WTC11 (cell line): ENCODE data around the gene ETS2.

Source experiments
- CREB1 ChIP-seq: sonication (generic); formaldehyde crosslinking; IDR thresholded peaks from 2 replicates; pipeline ENCODE4 v1.8.0; 2023; ENCODE audit warnings: mild to moderate bottlenecking, missing genetic modification reagents
- ELF4 ChIP-seq: sonication (generic); formaldehyde crosslinking; IDR thresholded peaks from 2 replicates; pipeline ENCODE4 v1.8.1; 2022; ENCODE audit warnings: low read depth, mild to moderate bottlenecking, moderate library complexity, missing genetic modification reagents
- FOXP1 ChIP-seq: sonication (generic); formaldehyde crosslinking; IDR thresholded peaks from 2 replicates; pipeline ENCODE4 v1.8.0; 2022; ENCODE audit warnings: missing genetic modification reagents, mild to moderate bottlenecking, moderate library complexity, borderline replicate concordance
- MYBL2 ChIP-seq: sonication (generic); formaldehyde crosslinking; IDR thresholded peaks from 2 replicates; pipeline ENCODE4 v1.8.1; 2023; ENCODE audit warnings: mild to moderate bottlenecking, moderate library complexity, missing genetic modification reagents
- NR2C2 ChIP-seq: sonication (generic); formaldehyde crosslinking; IDR thresholded peaks from 2 replicates; pipeline ENCODE4 v1.8.0; 2022; ENCODE audit warnings: mild to moderate bottlenecking, missing genetic modification reagents
- TF ChIP-seq, protein P1 (sequence below): sonication (generic); formaldehyde crosslinking; IDR thresholded peaks from 2 replicates; pipeline ENCODE4 v1.8.1; 2022; ENCODE audit warnings: low read depth, mild to moderate bottlenecking, moderate library complexity, missing genetic modification reagents, borderline replicate concordance
- TF ChIP-seq, protein P2 (sequence below): fragments of 200-600 bp; IDR thresholded peaks from 2 replicates; pipeline ENCODE4 v1.8.0; 2022; ENCODE audit warnings: antibody characterized with exemption
- TF ChIP-seq, protein P3 (sequence below): sonication (generic); formaldehyde crosslinking; IDR thresholded peaks from 2 replicates; pipeline ENCODE4 v1.8.0; 2022; ENCODE audit warnings: mild to moderate bottlenecking, missing genetic modification reagents
- TF ChIP-seq, protein P4 (sequence below): sonication (generic); formaldehyde crosslinking; IDR thresholded peaks from 2 replicates; pipeline ENCODE4 v1.8.0; 2022; ENCODE audit warnings: mild to moderate bottlenecking, missing genetic modification reagents

DNA sequence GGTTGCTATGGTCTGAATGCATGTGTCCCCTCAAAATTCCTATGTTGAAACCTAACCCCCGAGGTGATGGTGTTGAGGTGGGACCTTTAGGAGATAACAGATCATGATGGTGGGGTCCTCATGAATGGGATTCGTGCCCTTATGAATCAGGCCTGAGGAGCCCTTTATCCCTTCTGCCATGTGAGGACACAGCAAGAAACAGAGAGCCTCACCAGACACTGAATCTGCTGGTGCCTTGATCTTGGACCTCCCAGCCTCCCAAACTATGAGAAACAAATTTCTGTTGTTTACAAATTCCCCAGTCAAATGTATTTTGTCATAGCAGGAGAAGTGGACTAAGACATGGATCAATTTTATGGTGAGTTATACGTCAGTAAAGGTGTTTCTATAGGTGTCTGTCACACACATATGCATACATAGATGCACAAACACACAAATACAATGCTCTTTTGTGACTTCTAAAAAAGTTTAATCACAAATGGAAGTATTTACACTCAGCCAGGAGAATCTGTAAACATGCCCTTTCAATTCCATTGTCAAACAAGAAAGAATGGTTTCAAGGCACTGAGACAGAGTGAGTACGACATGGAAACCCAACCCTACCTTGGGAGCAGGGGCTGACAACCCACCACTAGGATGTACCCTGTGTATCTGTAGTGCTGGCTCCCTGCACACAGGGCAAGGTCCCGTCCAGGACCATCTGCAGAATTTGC is 5.5 kb upstream of the ETS2 start:
- TF ChIP-seq, protein P1, sequence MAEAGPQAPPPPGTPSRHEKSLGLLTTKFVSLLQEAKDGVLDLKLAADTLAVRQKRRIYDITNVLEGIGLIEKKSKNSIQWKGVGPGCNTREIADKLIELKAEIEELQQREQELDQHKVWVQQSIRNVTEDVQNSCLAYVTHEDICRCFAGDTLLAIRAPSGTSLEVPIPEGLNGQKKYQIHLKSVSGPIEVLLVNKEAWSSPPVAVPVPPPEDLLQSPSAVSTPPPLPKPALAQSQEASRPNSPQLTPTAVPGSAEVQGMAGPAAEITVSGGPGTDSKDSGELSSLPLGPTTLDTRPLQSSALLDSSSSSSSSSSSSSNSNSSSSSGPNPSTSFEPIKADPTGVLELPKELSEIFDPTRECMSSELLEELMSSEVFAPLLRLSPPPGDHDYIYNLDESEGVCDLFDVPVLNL (CRISPR knock-in tag) = no peak
- TF ChIP-seq ELF4 (CRISPR knock-in tag) = no peak
- TF ChIP-seq CREB1 (CRISPR knock-in tag) = no peak
- TF ChIP-seq, protein P2, sequence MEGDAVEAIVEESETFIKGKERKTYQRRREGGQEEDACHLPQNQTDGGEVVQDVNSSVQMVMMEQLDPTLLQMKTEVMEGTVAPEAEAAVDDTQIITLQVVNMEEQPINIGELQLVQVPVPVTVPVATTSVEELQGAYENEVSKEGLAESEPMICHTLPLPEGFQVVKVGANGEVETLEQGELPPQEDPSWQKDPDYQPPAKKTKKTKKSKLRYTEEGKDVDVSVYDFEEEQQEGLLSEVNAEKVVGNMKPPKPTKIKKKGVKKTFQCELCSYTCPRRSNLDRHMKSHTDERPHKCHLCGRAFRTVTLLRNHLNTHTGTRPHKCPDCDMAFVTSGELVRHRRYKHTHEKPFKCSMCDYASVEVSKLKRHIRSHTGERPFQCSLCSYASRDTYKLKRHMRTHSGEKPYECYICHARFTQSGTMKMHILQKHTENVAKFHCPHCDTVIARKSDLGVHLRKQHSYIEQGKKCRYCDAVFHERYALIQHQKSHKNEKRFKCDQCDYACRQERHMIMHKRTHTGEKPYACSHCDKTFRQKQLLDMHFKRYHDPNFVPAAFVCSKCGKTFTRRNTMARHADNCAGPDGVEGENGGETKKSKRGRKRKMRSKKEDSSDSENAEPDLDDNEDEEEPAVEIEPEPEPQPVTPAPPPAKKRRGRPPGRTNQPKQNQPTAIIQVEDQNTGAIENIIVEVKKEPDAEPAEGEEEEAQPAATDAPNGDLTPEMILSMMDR = no peak
- TF ChIP-seq FOXP1 = no peak
- TF ChIP-seq NR2C2 (CRISPR knock-in tag) = no peak
- TF ChIP-seq, protein P3, sequence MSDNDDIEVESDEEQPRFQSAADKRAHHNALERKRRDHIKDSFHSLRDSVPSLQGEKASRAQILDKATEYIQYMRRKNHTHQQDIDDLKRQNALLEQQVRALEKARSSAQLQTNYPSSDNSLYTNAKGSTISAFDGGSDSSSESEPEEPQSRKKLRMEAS = no peak
- TF ChIP-seq MYBL2 (CRISPR knock-in tag) = no peak
- TF ChIP-seq, protein P4, sequence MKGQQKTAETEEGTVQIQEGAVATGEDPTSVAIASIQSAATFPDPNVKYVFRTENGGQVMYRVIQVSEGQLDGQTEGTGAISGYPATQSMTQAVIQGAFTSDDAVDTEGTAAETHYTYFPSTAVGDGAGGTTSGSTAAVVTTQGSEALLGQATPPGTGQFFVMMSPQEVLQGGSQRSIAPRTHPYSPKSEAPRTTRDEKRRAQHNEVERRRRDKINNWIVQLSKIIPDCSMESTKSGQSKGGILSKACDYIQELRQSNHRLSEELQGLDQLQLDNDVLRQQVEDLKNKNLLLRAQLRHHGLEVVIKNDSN (CRISPR knock-in tag) = no peak
